SK-N-MC (cell line): Measurements from ENCODE around the gene SH3BP1.

Experiments
- DNase-seq: peaks from one replicate; pipeline ENCODE4 v3.0.0-alpha.2; 2011; ENCODE audit warnings: low read depth, low spot score
- H3K27ac ChIP-seq: fragments of 200-600 bp; sonication (generic); 2 replicates; pipeline ENCODE4 v1.5.1; 2016; ENCODE audit warnings: mixed run types
- H3K36me3 ChIP-seq: fragments of 200-600 bp; sonication (generic); 2 replicates; pipeline ENCODE4 v1.6.1; 2017; ENCODE audit warnings: antibody characterized with exemption, low read length, mixed read lengths; ENCODE audit not compliant: insufficient read depth
- H3K4me3 ChIP-seq: fragments of 200-600 bp; sonication (generic); 2 replicates; pipeline ENCODE4 v1.5.1; 2016
- H3K9ac ChIP-seq: fragments of 200-600 bp; sonication (generic); 2 replicates; pipeline ENCODE4 v1.8.0; 2017; ENCODE audit warnings: mixed run types, mixed read lengths; ENCODE audit not compliant: insufficient read length
- H3K9me3 ChIP-seq: fragments of 200-600 bp; sonication (generic); 2 replicates; pipeline ENCODE4 v1.6.1; 2017; ENCODE audit warnings: low read depth, mild to moderate bottlenecking, antibody characterized with exemption, low read length, moderate library complexity, mixed read lengths
- EZH2 ChIP-seq: fragments of 200-600 bp; sonication (generic); IDR thresholded peaks from one replicate; pipeline ENCODE4 v1.6.1; 2017; ENCODE audit warnings: antibody characterized with exemption
- FOXP2 ChIP-seq: optimal IDR thresholded peaks from 2 replicates; pipeline ENCODE3; 2011; ENCODE audit warnings: mild to moderate bottlenecking, moderate library complexity; ENCODE audit not compliant: insufficient read depth; ENCODE audit errors: extremely low read length, control extremely low read depth
- POLR2AphosphoS5 ChIP-seq: IDR thresholded peaks from 2 replicates; pipeline ENCODE4 v1.6.1; 2012; ENCODE audit warnings: mild to moderate bottlenecking, low read depth, low read length, borderline replicate concordance

Gene SH3BP1

GRCh38 chr22:37635157-37635556 is 4.3 kb upstream of the SH3BP1 start:
- Histone ChIP-seq H3K27ac (no peak overlapping the region), H3K9me3 (no peaks in the 10 kb centered on the region), H3K4me3 (no peak overlapping the region), H3K9ac (no peak overlapping the region), H3K36me3 (no peaks in the 10 kb centered on the region)
- no peak for DNase-seq
- TF ChIP-seq FOXP2 (no peak), POLR2AphosphoS5 (no peak), EZH2 (no peak)

GRCh38 chr22:37636186-37636948 is 3.1 kb upstream of the SH3BP1 start:
- H3K27ac ChIP-seq: no peak overlapping the region

GRCh38 chr22:37636949-37637273 is 2.6 kb upstream of the SH3BP1 start:
- no peak overlapping the region for H3K9ac ChIP-seq
- no peak for TF ChIP-seq FOXP2
- TF ChIP-seq EZH2: no peak
- no peak for TF ChIP-seq POLR2AphosphoS5

More at GRCh38 chr22:37636186-37636948, 3.1 kb upstream of the SH3BP1 start:
- H3K9me3 ChIP-seq: no peaks in the 10 kb centered on the region
- H3K9ac ChIP-seq: no peak overlapping the region
- no peak for DNase-seq
- H3K36me3 ChIP-seq: no peaks in the 10 kb centered on the region
- no peak overlapping the region for H3K4me3 ChIP-seq
- TF ChIP-seq FOXP2: no peak
- no peak for TF ChIP-seq EZH2
- no peak for TF ChIP-seq POLR2AphosphoS5

GRCh38 chr22:37638391-37639069 is 939 bp upstream of the SH3BP1 start:
- no peak overlapping the region for H3K4me3 ChIP-seq
- no peaks in the 10 kb centered on the region for H3K9me3 ChIP-seq
- no peak for TF ChIP-seq FOXP2
- no peak for TF ChIP-seq POLR2AphosphoS5
- no peak for DNase-seq
- H3K9ac ChIP-seq: no peak overlapping the region
- H3K36me3 ChIP-seq: no peaks in the 10 kb centered on the region
- no peak overlapping the region for H3K27ac ChIP-seq

More at GRCh38 chr22:37636949-37637273, 2.6 kb upstream of the SH3BP1 start:
- no peak overlapping the region for H3K4me3 ChIP-seq
- H3K9me3 ChIP-seq: no peaks in the 10 kb centered on the region
- DNase-seq: no peak
- H3K36me3 ChIP-seq: no peaks in the 10 kb centered on the region
- H3K27ac ChIP-seq: no peak overlapping the region

GRCh38 chr22:37639771-37640590 is 512 bp downstream of the SH3BP1 start:
- TF ChIP-seq FOXP2 (no peak), EZH2 (no peak), POLR2AphosphoS5 (no peak)
- Histone ChIP-seq H3K9me3 (no peaks in the 10 kb centered on the region), H3K27ac (no peak overlapping the region), H3K9ac (peak overlapping the region; percentile 17), H3K4me3 (peak overlapping the region; percentile 67), H3K36me3 (no peaks in the 10 kb centered on the region)
- DNase-seq: no peak

GRCh38 chr22:37640591-37641560 is 1.4 kb downstream of the SH3BP1 start:
- Histone ChIP-seq H3K4me3 (no peak overlapping the region), H3K9ac (no peak overlapping the region), H3K9me3 (no peaks in the 10 kb centered on the region), H3K36me3 (no peaks in the 10 kb centered on the region), H3K27ac (no peak overlapping the region)
- TF ChIP-seq EZH2 (no peak), POLR2AphosphoS5 (no peak), FOXP2 (no peak)
- DNase-seq: no peak

GRCh38 chr22:37641561-37641949 is 2.1 kb downstream of the SH3BP1 start:
- H3K9me3 ChIP-seq: no peaks in the 10 kb centered on the region
- DNase-seq: no peak
- no peaks in the 10 kb centered on the region for H3K36me3 ChIP-seq
- no peak overlapping the region for H3K4me3 ChIP-seq
- no peak for TF ChIP-seq POLR2AphosphoS5
- no peak for TF ChIP-seq EZH2
- TF ChIP-seq FOXP2: no peak
- no peak overlapping the region for H3K9ac ChIP-seq
- H3K27ac ChIP-seq: no peak overlapping the region
